BLaER1 treated with 17β-estradiol and CSF1 and Interleukin-3, amounts not matched to agents 10 nM and 100 nM (cell line): ENCODE results near the gene POLA1.

ENCODE experiments used
- H3K27ac ChIP-seq, 11 experiments: shearing (Covaris generic); formaldehyde crosslinking; 2 replicates each; pipeline ENCODE4 v1.8.1; 2022
- H3K27me3 ChIP-seq, 11 experiments: shearing (Covaris generic); formaldehyde crosslinking; 2 replicates each; pipeline ENCODE4 v1.8.1; 2022
- H3K36me3 ChIP-seq, 11 experiments: shearing (Covaris generic); formaldehyde crosslinking; 2 replicates each; pipeline ENCODE4 v1.8.1; 2022
- H3K4me1 ChIP-seq, 10 experiments: shearing (Covaris generic); formaldehyde crosslinking; 2 replicates each; pipeline ENCODE4 v1.8.1; 2022
- H3K4me2 ChIP-seq, 11 experiments: shearing (Covaris generic); formaldehyde crosslinking; 2 replicates each; pipeline ENCODE4 v1.8.1; 2022
- H3K4me3 ChIP-seq, 10 experiments: shearing (Covaris generic); formaldehyde crosslinking; 2 replicates each; pipeline ENCODE4 v1.8.1; 2022
- H3K9ac ChIP-seq, 11 experiments: shearing (Covaris generic); formaldehyde crosslinking; 2 replicates each; pipeline ENCODE4 v1.8.1; 2022
- H3K9me3 ChIP-seq, 11 experiments: shearing (Covaris generic); formaldehyde crosslinking; replicated peaks in 1 of 11; 2 replicates each; pipeline ENCODE4 v1.8.1; 2022
- H4K20me1 ChIP-seq, 11 experiments: shearing (Covaris generic); formaldehyde crosslinking; 2 replicates each; pipeline ENCODE4 v1.8.1; 2022
- Cebpa-rat ChIP-seq, 11 experiments: shearing (Covaris generic); IDR thresholded peaks; 2 replicates each; pipeline ENCODE4 v1.8.1; 2022

The POLA1 gene

DNA sequence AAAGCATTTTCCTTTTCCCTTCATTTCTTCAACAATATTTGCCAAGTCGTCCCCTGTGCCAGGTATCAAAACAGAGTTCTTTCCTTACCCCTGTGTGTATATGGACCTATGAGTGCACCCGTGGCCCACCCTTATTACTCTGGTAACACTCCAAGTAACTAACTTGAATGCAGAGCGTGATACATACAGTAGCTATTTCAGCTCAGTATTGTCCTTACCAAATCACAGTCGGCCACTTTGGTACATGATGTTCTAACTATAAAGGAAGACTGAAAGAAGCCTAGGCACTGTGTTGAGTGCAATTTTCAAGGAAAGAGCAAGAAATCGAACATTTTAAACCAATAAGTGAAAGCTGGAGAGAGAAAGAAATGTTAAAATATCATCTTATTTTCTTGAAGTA lies 233.7 kb downstream of the POLA1 start:
- Histone ChIP-seq H3K4me1 (no peaks in the 10 kb centered on the region), H3K4me2 (no peak overlapping the region), H3K4me3 (no peak overlapping the region), H3K27ac (no peak overlapping the region), H3K36me3 (peaks cover 0 to 23% (median 4%) of the 10 kb centered on the region in 11 experiments; a peak in 5 of 22 replicates), H4K20me1 (peaks cover 0 to 12% (median 0%) of the 10 kb centered on the region in 11 experiments; a peak in 4 of 22 replicates), H3K27me3 (peaks cover 95 to 100% (median 100%) of the 10 kb centered on the region in 11 experiments), H3K9me3 (0 out of 22 replicates have a peak, but pooled peaks cover 0 to 3% (median 0%) of the 10 kb centered on the region in 11 experiments), H3K9ac (no peak overlapping the region)
- TF ChIP-seq Cebpa-rat (IDR thresholded peaks at IDR 0.05) = no peak

DNA sequence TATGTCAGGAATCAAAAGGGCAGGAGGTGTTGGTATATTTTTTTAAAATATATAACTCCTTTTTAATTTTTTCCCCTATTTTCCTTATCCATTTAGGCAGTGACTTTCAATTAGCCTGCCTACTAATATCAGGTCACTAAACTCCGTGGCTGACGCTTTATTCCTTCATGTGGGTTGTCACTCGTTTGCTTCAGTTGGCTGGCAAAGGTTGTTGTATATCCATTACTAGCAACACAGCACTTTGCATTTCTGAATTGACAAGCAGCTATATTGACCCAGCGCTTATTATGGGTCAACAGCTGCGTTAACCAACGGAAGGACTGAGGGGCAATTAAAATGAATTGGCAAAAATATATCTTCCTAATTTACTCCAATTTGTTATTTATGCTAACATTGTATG lies 234.4 kb downstream of the POLA1 start:
- no peak overlapping the region for H3K27ac ChIP-seq
- no peak overlapping the region for H3K4me3 ChIP-seq
- H3K36me3 ChIP-seq = peaks cover 0 to 25% (median 4%) of the 10 kb centered on the region in 11 experiments; a peak in 5 of 22 replicates
- peaks cover 97 to 100% (median 100%) of the 10 kb centered on the region in 11 experiments for H3K27me3 ChIP-seq
- H4K20me1 ChIP-seq = peaks cover 0 to 12% (median 0%) of the 10 kb centered on the region in 11 experiments; a peak in 4 of 22 replicates
- H3K9ac ChIP-seq = no peak overlapping the region
- H3K4me2 ChIP-seq = no peak overlapping the region
- no peaks in the 10 kb centered on the region for H3K4me1 ChIP-seq
- H3K9me3 ChIP-seq = 0 out of 22 replicates have a peak, but pooled peaks cover 0 to 3% (median 0%) of the 10 kb centered on the region in 11 experiments
- TF ChIP-seq Cebpa-rat (IDR thresholded peaks at IDR 0.05) = no peak

DNA sequence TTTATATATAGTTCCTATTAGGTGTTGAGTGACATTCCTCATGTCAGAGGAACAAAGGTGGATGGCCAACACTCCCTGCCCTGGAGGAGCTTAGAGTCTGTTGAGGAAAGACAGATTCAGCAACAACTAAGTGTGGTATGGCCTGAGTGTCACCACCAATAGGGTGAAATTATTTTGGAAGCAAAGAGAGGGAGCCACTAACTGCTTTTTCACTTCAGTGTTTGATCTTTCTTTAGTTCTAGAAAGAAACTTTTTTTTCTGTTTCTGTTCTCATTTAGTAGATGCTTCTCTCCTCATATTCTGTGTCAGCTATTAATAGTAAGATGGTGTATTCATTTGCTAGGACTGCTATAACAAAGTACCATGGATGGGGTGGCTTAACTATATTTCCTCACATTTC lies 240.6 kb downstream of the POLA1 start:
- Histone ChIP-seq H3K36me3 (peaks cover 0 to 25% (median 7%) of the 10 kb centered on the region in 11 experiments; a peak in 6 of 22 replicates), H3K4me1 (no peaks in the 10 kb centered on the region), H3K27ac (no peak overlapping the region), H3K4me3 (no peak overlapping the region), H3K27me3 (peaks cover 94 to 100% (median 99%) of the 10 kb centered on the region in 11 experiments), H4K20me1 (peaks cover 0 to 12% (median 0%) of the 10 kb centered on the region in 11 experiments; a peak in 4 of 22 replicates), H3K9me3 (no peaks in the 10 kb centered on the region), H3K4me2 (no peak overlapping the region), H3K9ac (no peak overlapping the region)
- TF ChIP-seq Cebpa-rat (IDR thresholded peaks at IDR 0.05) = no peak

DNA sequence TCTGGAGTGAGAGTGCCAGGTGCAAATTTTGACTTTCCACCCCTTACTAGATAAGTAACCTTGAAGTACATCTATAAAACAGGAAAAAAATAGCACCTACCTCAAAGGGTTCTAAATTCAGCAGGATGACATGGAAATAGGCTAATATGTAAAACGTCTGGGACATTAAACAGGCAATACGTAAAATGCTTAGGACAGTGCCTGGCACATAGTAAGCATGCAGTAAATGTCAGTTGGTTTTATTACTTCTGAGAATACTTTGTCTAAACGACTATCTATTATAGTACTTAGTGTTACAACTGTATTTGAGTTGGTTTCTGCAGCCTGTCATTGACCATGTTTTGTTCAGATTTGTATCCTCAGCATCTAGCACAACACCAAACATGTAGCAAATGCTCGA lies 251.3 kb downstream of the POLA1 start:
- Histone ChIP-seq H3K27ac (no peak overlapping the region), H3K9ac (no peak overlapping the region), H3K4me2 (no peak overlapping the region), H3K4me3 (no peak overlapping the region), H3K27me3 (peaks cover 95 to 100% (median 100%) of the 10 kb centered on the region in 11 experiments), H3K36me3 (peaks cover 0 to 5% (median 0%) of the 10 kb centered on the region in 11 experiments; a peak in 1 of 22 replicates), H3K4me1 (no peaks in the 10 kb centered on the region), H3K9me3 (no peaks in the 10 kb centered on the region), H4K20me1 (peaks cover 0 to 16% (median 0%) of the 10 kb centered on the region in 11 experiments; a peak in 5 of 22 replicates)
- TF ChIP-seq Cebpa-rat (IDR thresholded peaks at IDR 0.05) = no peak

DNA sequence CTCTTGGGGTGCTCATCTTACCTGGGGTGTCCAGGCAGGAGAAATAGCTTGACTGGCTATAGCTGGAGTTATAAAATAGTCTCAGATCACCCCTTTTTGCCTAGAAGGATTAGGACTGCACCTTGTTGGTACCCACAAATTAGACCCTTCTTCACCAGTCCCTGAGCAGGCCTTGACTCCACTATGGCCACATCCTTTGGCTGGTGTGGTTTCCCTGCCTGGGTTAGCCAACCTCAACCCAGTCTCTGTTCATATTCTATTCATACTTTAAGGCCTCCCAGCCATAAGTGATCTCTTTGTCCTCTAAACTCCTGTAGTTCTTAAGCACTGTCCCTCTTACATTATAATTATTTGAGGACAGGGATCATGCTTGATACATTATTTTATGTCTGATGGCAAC lies 252.7 kb downstream of the POLA1 start:
- peaks cover 90 to 100% (median 98%) of the 10 kb centered on the region in 11 experiments for H3K27me3 ChIP-seq
- no peak overlapping the region for H3K4me3 ChIP-seq
- peaks cover 0 to 16% (median 0%) of the 10 kb centered on the region in 11 experiments; a peak in 5 of 22 replicates for H4K20me1 ChIP-seq
- peaks cover 0 to 6% (median 0%) of the 10 kb centered on the region in 11 experiments; a peak in 1 of 22 replicates for H3K36me3 ChIP-seq
- no peak overlapping the region for H3K9ac ChIP-seq
- no peaks in the 10 kb centered on the region for H3K9me3 ChIP-seq
- no peak overlapping the region for H3K27ac ChIP-seq
- H3K4me2 ChIP-seq = no peak overlapping the region
- no peak for TF ChIP-seq Cebpa-rat (IDR thresholded peaks at IDR 0.05)
- no peaks in the 10 kb centered on the region for H3K4me1 ChIP-seq

DNA sequence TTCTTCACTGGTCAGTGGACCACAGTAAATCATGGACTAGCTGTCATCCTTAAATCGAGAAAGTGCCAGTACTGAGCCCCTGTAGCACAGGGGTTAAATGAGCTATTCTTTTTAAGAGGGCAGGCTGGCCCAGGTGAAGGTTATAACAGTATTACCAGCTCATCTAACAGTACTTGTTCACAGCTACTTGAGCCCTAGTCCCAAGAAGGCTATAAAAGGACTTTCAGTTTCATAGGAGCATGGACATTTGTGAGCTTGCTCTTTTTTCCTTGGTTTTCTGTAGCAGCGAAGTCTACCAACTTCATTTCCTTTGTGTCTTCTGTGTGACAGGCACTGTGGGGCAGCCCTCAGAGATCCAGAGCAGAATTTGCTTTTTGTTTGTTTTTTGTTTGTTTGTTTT lies 261.0 kb downstream of the POLA1 start:
- Histone ChIP-seq H3K4me2 (no peak overlapping the region), H3K4me1 (no peaks in the 10 kb centered on the region), H3K4me3 (no peak overlapping the region), H3K9me3 (0 out of 22 replicates have a peak, but pooled peaks cover 0 to 6% (median 0%) of the 10 kb centered on the region in 11 experiments), H4K20me1 (peaks cover 0 to 6% (median 0%) of the 10 kb centered on the region in 11 experiments; a peak in 2 of 22 replicates), H3K27me3 (peaks cover 87 to 100% (median 95%) of the 10 kb centered on the region in 11 experiments), H3K9ac (no peak overlapping the region), H3K27ac (no peak overlapping the region), H3K36me3 (0 out of 22 replicates have a peak, but pooled peaks cover 0 to 4% (median 0%) of the 10 kb centered on the region in 11 experiments)
- TF ChIP-seq Cebpa-rat (IDR thresholded peaks at IDR 0.05) = no peak

DNA sequence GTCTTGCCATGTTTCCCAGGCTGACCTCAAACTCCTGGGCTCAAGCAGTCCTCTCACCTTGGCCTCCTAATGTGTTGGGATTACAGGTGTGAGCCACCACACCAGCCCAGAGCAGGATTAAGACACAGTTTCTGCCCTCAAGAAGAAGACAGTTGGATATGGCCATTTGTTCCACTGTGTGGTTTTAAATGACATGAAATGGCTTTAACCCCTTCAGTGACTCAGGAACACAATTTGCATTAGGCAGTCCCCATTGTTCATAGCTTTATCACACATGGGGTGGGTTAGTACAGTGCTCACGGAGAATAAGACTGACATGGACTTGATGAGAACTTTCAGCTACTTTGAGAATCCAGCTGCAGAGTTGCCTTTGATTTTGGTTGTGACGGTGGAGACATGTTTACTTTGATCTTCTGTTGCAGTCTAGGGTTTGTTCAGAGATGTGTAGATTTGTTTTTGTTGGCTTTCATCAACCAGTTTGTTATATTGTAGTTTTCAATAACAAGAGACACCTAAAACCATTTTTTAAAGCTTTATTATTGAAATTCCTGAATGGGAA lies 261.7 kb downstream of the POLA1 start:
- Histone ChIP-seq H3K9ac (no peak overlapping the region), H4K20me1 (peaks cover 0 to 6% (median 0%) of the 10 kb centered on the region in 11 experiments; a peak in 2 of 22 replicates), H3K9me3 (0 out of 22 replicates have a peak, but pooled peaks cover 0 to 6% (median 0%) of the 10 kb centered on the region in 11 experiments), H3K27me3 (peaks cover 87 to 100% (median 95%) of the 10 kb centered on the region in 11 experiments), H3K4me1 (no peaks in the 10 kb centered on the region), H3K36me3 (no peaks in the 10 kb centered on the region), H3K4me3 (no peak overlapping the region), H3K4me2 (no peak overlapping the region), H3K27ac (no peak overlapping the region)
- TF ChIP-seq Cebpa-rat (IDR thresholded peaks at IDR 0.05) = no peak

DNA sequence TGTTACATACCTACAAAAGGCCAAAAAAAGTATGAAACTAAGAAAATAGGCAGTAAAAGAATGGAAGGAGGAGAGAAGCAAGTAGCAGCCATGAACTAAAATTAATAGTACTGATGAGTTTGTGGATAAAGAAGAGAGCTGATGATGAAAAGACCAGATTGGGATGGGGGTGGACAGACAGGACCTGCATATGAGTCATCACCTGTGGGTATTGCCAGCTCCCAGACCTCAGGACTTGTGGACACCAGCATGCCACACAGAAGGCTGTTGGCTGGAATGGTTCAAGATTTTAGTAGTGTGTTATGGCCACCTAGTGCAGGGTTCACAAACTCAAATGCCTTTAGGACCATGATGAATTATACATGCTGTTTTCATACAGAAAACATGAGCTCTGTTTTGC lies 263.1 kb downstream of the POLA1 start:
- H4K20me1 ChIP-seq = peaks cover 0 to 5% (median 0%) of the 10 kb centered on the region in 11 experiments; a peak in 2 of 22 replicates
- H3K27me3 ChIP-seq = peaks cover 92 to 100% (median 96%) of the 10 kb centered on the region in 11 experiments
- no peak overlapping the region for H3K4me2 ChIP-seq
- no peaks in the 10 kb centered on the region for H3K36me3 ChIP-seq
- H3K4me1 ChIP-seq = no peaks in the 10 kb centered on the region
- no peak overlapping the region for H3K4me3 ChIP-seq
- H3K9me3 ChIP-seq = 0 out of 22 replicates have a peak, but pooled peaks cover 0 to 6% (median 0%) of the 10 kb centered on the region in 11 experiments
- H3K9ac ChIP-seq = no peak overlapping the region
- no peak overlapping the region for H3K27ac ChIP-seq
- no peak for TF ChIP-seq Cebpa-rat (IDR thresholded peaks at IDR 0.05)

DNA sequence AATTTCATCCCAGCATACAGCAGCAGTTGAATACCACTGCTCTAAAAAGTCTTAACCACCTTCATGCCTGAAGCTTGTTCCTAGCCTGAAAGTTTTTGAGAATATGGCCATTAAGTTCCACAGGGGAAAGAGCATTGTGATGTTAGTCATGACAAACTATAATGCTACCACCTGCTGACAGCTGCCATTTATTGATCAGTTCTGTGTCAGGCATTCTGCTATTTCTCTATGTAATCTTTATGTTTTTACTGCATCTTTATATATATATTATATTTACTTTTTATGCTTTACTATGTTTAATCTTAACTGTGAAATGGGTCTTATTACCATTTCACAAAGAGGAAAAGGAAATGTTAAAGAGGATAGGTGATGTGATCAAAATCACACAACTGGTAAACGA lies 268.1 kb downstream of the POLA1 start:
- no peak for TF ChIP-seq Cebpa-rat (IDR thresholded peaks at IDR 0.05)
- Histone ChIP-seq H3K36me3 (no peaks in the 10 kb centered on the region), H3K9me3 (0 out of 22 replicates have a peak, but pooled peaks cover 0 to 6% (median 0%) of the 10 kb centered on the region in 11 experiments), H3K27ac (no peak overlapping the region), H3K4me3 (no peak overlapping the region), H3K4me1 (no peaks in the 10 kb centered on the region), H3K9ac (no peak overlapping the region), H3K4me2 (no peak overlapping the region), H4K20me1 (peaks cover 0 to 6% (median 0%) of the 10 kb centered on the region in 11 experiments; a peak in 2 of 22 replicates), H3K27me3 (peaks cover 90 to 100% (median 98%) of the 10 kb centered on the region in 11 experiments)
